ENCODE data around the gene EFCAB14. TPM values are rescaled to one million over a fixed set of nuclear protein-coding genes. Genes with fewer than 3 reads are reported as not detected.

The EFCAB14 gene
- total RNA-seq, 2 donors from 2014 or later: 114 to 138 TPM

DNA sequence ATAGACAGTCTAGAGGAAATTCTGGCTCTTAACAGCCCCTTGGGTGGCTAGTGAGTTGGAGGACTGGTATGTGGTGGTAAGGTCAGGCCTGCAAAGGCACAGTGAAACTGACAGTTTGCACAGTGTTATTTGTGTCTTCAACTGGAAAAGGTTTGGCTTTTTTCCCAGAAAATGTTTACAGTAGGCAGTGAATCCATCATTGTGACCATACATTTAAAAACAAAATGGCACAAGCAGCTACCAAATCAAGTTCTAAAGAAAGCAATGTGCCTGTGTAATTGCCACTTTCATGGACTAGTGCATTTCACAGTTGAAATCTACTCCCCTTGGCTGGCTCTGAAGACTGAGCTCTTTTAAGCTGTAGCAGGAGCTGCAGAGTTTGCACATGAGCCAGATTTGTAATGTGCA, 75.5 kb downstream of the EFCAB14 start:
- intact Hi-C loops (cut with DNase I, micrococcal nuclease): no loop called here
- DNase-seq (peak in 1 of 2 donors; percentile 48), ATAC-seq (peak; percentile 82)

DNA sequence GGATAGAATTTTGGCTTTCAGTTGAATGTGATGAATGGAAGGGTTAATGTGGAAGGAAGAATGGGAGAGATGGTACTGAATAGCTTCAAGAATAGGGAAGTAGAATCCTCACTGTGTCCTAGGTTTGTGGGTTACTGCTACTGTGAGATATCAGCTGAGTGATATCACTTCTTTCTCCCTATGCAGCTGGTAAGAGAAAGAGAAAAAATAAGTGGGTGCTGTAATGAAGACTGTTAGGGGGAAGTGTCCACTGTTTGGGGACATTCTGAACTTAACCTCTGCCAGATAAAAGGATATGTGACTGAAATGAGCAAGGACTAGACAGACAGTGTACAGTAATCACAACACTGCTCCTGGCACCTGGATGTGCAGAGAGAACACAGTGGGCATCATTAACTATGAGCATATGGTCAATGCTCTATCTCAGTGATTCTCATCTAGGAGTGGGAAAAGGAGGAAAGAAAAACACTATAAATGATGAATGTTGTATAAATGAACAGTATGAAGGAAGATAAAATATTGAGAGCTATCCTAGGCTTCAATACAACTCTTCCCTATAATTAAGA, 76.7 kb downstream of the EFCAB14 start:
- intact Hi-C loops (cut with DNase I, micrococcal nuclease): no loop called here
- DNase-seq (no peak), ATAC-seq (no peak)

DNA sequence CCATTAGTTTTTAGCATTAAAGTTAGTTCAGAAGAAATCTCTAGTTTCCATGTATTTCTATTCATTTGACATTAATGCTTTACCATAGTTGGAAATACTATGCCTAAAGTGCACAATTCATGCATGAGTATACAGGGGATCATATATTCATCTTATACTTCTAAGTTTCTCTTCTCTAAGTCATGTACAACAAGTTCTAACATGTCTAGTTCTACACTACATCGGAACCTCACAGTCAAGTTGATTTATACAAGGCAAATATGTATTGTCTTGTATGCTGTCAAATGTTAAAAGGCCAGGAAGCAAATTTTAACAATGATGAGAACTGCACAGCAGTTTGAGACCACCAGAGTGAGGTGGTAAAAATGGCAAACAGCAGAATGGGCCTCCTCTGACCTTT, 79.4 kb downstream of the EFCAB14 start:
- intact Hi-C loops (cut with DNase I, micrococcal nuclease): no loop called here
- no peak for ATAC-seq
- DNase-seq: no peak

DNA sequence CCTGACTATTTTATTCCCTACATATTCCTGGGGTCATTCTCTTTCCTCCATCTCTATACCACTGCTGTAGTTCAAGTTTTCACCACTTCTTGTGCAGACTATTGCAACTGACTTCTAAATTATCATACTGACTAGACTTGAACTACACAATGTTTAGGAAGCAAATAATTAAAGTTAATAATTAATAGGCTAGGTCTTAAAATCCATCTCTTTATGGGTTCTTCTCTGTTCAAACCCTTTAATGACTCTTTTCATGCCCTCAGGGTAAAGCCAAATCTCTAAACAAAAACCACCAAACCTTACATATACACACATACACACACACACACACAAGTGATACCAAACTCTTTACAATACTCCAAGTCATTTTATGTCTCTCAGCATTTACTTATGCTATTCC, 80.0 kb downstream of the EFCAB14 start:
- ATAC-seq (peak; percentile 41), DNase-seq (no peak)
- intact Hi-C loops (cut with DNase I, micrococcal nuclease): no loop called here

DNA sequence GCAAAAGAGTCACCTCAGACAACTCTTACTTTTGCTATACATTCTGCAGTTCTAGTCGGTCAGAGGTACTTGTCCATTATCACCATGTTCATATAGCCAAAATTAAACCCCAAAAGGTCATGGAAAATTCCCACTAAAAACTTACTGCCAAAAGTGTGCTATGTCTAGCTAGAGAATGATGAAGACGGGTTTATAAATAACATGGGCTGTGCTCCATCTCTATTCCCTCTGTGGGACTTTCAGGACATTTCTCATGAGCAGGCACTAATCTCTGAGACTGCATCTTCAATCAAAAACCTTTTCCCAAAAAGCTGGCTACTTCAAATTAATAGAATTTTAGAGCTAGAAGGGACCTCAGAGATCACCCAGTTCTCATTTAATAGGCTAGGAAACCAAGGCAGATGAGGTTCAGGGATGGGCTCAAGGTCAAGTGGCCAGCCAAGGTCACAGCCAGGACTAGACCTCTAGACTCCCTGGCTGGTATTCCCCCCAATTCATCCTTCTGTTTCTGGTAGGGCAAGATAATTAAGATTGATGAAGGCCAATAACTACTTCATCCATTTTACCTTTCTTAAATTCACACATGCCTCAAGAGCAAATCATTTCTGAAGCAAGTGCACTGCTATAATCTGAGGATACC, 81.3 kb downstream of the EFCAB14 start:
- intact Hi-C loops (cut with DNase I, micrococcal nuclease): no loop called here

DNA sequence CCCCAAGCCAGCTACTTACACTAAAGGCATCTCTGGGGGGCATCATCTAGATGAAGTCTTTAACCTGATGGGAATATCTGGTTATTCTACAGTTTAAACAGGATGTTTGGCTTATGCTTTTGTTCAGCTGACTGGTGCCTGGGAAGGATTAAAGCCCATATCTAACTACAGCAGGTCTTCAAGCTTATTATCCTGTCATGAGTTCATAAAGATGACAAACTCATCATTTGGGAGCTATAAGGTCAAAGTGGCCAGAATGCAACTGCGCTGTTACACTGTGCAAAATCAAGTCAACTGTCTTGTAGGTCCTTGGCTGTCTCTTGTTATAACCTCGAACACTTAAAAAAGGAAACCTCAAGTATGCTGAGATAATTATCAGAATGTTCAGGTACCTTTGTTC, 83.7 kb downstream of the EFCAB14 start:
- ATAC-seq (no peak), DNase-seq (no peak)
- intact Hi-C loops (cut with DNase I, micrococcal nuclease): no loop called here

More for the DNA sequence above, 81.3 kb downstream of the EFCAB14 start:
- DNase-seq (no peak), ATAC-seq (no peak)

DNA sequence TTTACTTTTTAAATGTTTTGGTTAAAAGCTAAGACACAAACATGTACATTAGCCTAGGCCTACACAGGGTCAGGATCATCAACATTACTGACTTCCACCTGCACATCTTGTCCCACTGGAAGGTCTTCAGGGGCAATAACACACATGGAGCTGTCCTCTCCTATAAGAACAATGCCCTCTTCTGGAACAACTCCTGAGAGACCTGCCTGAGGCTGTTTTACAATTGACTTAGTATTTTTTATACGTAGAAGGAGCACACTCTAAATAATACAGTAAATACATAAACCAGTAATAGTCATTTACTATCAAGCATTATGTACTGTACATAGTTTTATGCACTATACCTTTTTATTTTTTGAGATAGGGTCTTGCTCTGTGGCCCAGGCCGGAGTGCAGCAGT, 88.2 kb downstream of the EFCAB14 start:
- no peak for ATAC-seq
- intact Hi-C loops (cut with DNase I, micrococcal nuclease): no loop called here
- no peak for DNase-seq

Other genes with a start within 250 kb of the EFCAB14 start
- gene DMBX1, start 229.3 kb downstream of the EFCAB14 start, total RNA-seq: not detected
- not detected for gene KNCN, start 167.5 kb downstream of the EFCAB14 start, total RNA-seq
- 10 to 100 TPM; 46.2 to 52.4 TPM for gene MKNK1, start 114.8 kb downstream of the EFCAB14 start, total RNA-seq
- gene MOB3C, start 102.3 kb downstream of the EFCAB14 start, total RNA-seq: 10 to 100 TPM; 15.6 to 18.1 TPM
- gene ATPAF1, start 50.8 kb downstream of the EFCAB14 start, total RNA-seq: 10 to 100 TPM; 52.2 to 53.0 TPM
- not detected for gene TEX38, start 47.3 kb downstream of the EFCAB14 start, total RNA-seq
- 1 to 10 TPM; 2.1 to 2.9 TPM for gene CYP4B1, start 79.9 kb upstream of the EFCAB14 start, total RNA-seq
- not detected for gene CYP4A11, start 222.4 kb upstream of the EFCAB14 start, total RNA-seq